Left lung (tissue), 10 donors: ENCODE data around the gene STAB2. TPM values are rescaled to one million over a fixed set of nuclear protein-coding genes. Genes with fewer than 3 reads are reported as not detected.

Source experiments
- ATAC-seq: fragments of 200-7000 bp; cut with Tn5 transposase; one replicate; pipeline ENCODE4 v1.9.1; 2020; ENCODE audit warnings: moderate library complexity
- DNase-seq, 4 donors: peaks; one replicate each; pipeline ENCODE4 v3.0.0-alpha.2; 2013 to 2020
- H3K27ac ChIP-seq, 2 donors: fragments of 200-600 bp; sonication (generic) in 1 of 2; one replicate each; pipeline versions ENCODE4 v1.5.0 to v1.8.0; 2020 to 2021
- H3K27me3 ChIP-seq, 2 donors: fragments of 200-600 bp; sonication (generic) in 1 of 2; one replicate each; pipeline versions ENCODE4 v1.5.0 to v1.8.0; 2020 to 2021
- H3K36me3 ChIP-seq, 2 donors: fragments of 200-600 bp; sonication (generic) in 1 of 2; one replicate each; pipeline versions ENCODE4 v1.5.0 to v1.8.0; 2020 to 2021
- H3K4me1 ChIP-seq, 2 donors: fragments of 200-600 bp; one replicate each; pipeline ENCODE4 v1.8.0; 2021
- H3K4me3 ChIP-seq, 2 donors: fragments of 200-600 bp; sonication (generic) in 1 of 2; one replicate each; pipeline versions ENCODE4 v1.5.0 to v1.8.0; 2020 to 2021; ENCODE audit warnings: mild to moderate bottlenecking in 1 of 2
- H3K9me3 ChIP-seq, 2 donors: fragments of 200-600 bp; sonication (generic) in 1 of 2; one replicate each; pipeline versions ENCODE4 v1.5.0 to v1.8.0; 2020 to 2021
- intact Hi-C, 2 donors: fragments of 100-400 bp; cut with DNase I; formaldehyde crosslinking; loops; one replicate each; pipeline versions ENCODE4 v1.11.2 to v1.14.2; 2022
- polyA plus RNA-seq, 6 donors: library from polyadenylated mRNA; unstranded; fragments of 120-200 nt; gene quantifications; one replicate each; pipeline ENCODE4 v1.2.1, GENCODE V29; 2013; ENCODE audit not compliant: insufficient read length in 6 of 6
- total RNA-seq, 2 donors: library from RNA; stranded (reverse); fragmentation: NEBNext Ultra II Directional; extraction: Animal tissue kit (Norgen Biotek cat#: 25700); gene quantifications; one replicate each; pipeline ENCODE4 v1.2.1, GENCODE V29; 2021
- TF ChIP-seq, protein P1 (sequence below), 2 donors: fragments of 200-600 bp; sonication (generic) in 1 of 2; IDR thresholded peaks; one replicate each; pipeline versions ENCODE4 v1.5.0 to v1.8.0; 2021; ENCODE audit warnings: antibody characterized with exemption in 2 of 2
- donor health status: DM: no; HTN: yes; CAD: no.
- donor health status: DM: no; HTN: no; CAD: no.

Gene STAB2
- total and polyA plus RNA-seq, 8 donors: 1.3 to 41.9 (median 31.5) TPM

- H3K4me3 ChIP-seq: no peak overlapping the region
- no peaks in the 10 kb centered on the region for H3K4me1 ChIP-seq
- H3K27me3 ChIP-seq: no peaks in the 10 kb centered on the region
- no peak for DNase-seq
- ATAC-seq: no peak
- H3K27ac ChIP-seq: no peak overlapping the region
- H3K9me3 ChIP-seq: no peaks in the 10 kb centered on the region
- intact Hi-C loops: no loop called here
- TF ChIP-seq, protein P1, sequence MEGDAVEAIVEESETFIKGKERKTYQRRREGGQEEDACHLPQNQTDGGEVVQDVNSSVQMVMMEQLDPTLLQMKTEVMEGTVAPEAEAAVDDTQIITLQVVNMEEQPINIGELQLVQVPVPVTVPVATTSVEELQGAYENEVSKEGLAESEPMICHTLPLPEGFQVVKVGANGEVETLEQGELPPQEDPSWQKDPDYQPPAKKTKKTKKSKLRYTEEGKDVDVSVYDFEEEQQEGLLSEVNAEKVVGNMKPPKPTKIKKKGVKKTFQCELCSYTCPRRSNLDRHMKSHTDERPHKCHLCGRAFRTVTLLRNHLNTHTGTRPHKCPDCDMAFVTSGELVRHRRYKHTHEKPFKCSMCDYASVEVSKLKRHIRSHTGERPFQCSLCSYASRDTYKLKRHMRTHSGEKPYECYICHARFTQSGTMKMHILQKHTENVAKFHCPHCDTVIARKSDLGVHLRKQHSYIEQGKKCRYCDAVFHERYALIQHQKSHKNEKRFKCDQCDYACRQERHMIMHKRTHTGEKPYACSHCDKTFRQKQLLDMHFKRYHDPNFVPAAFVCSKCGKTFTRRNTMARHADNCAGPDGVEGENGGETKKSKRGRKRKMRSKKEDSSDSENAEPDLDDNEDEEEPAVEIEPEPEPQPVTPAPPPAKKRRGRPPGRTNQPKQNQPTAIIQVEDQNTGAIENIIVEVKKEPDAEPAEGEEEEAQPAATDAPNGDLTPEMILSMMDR (IDR thresholded peaks at IDR 0.05): no peak
- no peaks in the 10 kb centered on the region for H3K36me3 ChIP-seq
These were observed 156.7 kb downstream of the STAB2 start for GRCh38 chr12:103743788-103744187.

- H3K9me3 ChIP-seq: no peaks in the 10 kb centered on the region
- no peak for DNase-seq
- no peak overlapping the region for H3K4me3 ChIP-seq
- no peak overlapping the region for H3K27ac ChIP-seq
- no peaks in the 10 kb centered on the region for H3K36me3 ChIP-seq
- ATAC-seq: no peak
- no peaks in the 10 kb centered on the region for H3K4me1 ChIP-seq
- TF ChIP-seq, protein P1 (IDR thresholded peaks at IDR 0.05): no peak
- intact Hi-C loops: no loop called here
- no peaks in the 10 kb centered on the region for H3K27me3 ChIP-seq
These were observed 158.9 kb downstream of the STAB2 start for GRCh38 chr12:103745962-103746361.

DNA sequence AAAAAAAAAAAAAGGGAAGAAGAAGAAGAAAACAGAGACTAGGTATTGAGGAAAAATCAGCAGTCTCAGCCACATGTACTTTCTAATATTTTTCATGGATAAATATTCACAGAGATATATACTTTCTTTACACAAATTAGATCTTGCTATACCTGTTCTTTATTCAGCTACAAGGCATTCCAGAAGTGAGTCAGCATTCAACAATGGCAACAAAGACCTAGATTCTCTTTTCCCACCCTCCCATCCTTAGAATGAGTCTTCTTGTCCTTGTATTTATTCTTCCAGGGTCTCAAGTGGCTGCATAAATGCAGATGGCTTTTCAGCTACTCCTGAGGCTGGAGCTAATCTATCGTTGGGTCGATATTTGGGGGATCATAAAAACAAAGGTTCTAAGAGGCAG is 160.9 kb downstream of the STAB2 start:
- Histone ChIP-seq H3K36me3 (no peaks in the 10 kb centered on the region), H3K27me3 (no peaks in the 10 kb centered on the region), H3K4me3 (no peak overlapping the region), H3K4me1 (no peaks in the 10 kb centered on the region), H3K9me3 (no peaks in the 10 kb centered on the region), H3K27ac (no peak overlapping the region)
- TF ChIP-seq, protein P1 (IDR thresholded peaks at IDR 0.05): no peak
- intact Hi-C loops: no loop called here
- no peak for ATAC-seq
- no peak for DNase-seq

GRCh38 chr12:103748875-103749274 is 161.8 kb downstream of the STAB2 start:
- H3K27me3 ChIP-seq: no peaks in the 10 kb centered on the region
- no peaks in the 10 kb centered on the region for H3K4me1 ChIP-seq
- no peak overlapping the region for H3K4me3 ChIP-seq
- H3K36me3 ChIP-seq: no peaks in the 10 kb centered on the region
- intact Hi-C loops: no loop called here
- ATAC-seq (no peak), DNase-seq (no peak)
- no peak overlapping the region for H3K27ac ChIP-seq
- TF ChIP-seq, protein P1 (IDR thresholded peaks at IDR 0.05): no peak
- H3K9me3 ChIP-seq: no peaks in the 10 kb centered on the region

DNA sequence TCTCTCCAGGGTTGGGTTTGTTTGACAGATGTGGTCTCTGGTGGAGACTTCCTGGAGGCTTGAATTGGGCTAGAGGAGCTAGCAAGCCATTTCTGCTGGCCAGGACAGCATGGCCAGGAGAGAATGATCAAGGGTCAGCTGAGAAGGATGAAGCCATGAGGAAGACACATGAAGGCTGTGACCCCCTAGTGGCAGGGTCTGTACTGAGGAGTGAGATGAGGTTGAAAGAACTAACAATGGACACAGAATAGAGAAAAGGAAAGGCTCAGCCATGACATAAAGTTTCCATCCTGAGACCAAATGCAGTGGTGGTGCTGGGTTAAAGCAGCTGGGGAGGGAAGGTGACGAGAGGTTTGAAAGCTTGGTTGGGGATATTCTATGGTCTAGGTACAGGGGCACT is 164.1 kb downstream of the STAB2 start:
- no peaks in the 10 kb centered on the region for H3K36me3 ChIP-seq
- intact Hi-C loops: no loop called here

More for the DNA sequence above, 164.1 kb downstream of the STAB2 start:
- H3K9me3 ChIP-seq: no peaks in the 10 kb centered on the region
- no peak overlapping the region for H3K27ac ChIP-seq
- no peaks in the 10 kb centered on the region for H3K4me1 ChIP-seq
- no peaks in the 10 kb centered on the region for H3K27me3 ChIP-seq
- ATAC-seq (no peak), DNase-seq (no peak)
- TF ChIP-seq, protein P1 (IDR thresholded peaks at IDR 0.05): no peak
- no peak overlapping the region for H3K4me3 ChIP-seq
